ENCODE measurements around the gene METTL1. TPM values are rescaled to one million over a fixed set of nuclear protein-coding genes. Genes with fewer than 3 reads are reported as not detected.

METTL1 gene
- total RNA-seq, 2 donors from 2014 or later, result 26.1 to 28.7 TPM

- H3K4me3 Mint-ChIP-seq, result no peak overlapping the region
- WGBS, 2 experiments (ENCODE audit: insufficient coverage in 1 of 2, insufficient read length in 1 of 2), result 86 to 92% methylated on average over 2 of the region's 2 CpGs
- no peak overlapping the region for H3K27ac Mint-ChIP-seq
- no peaks in the 10 kb centered on the region for H3K9me3 Mint-ChIP-seq
- peaks cover 6% of the 10 kb centered on the region for H3K36me3 ChIP-seq (ENCODE audit: control insufficient read depth, insufficient read depth, low read length)
- peaks cover 90% of the 10 kb centered on the region for H3K27me3 Mint-ChIP-seq (ENCODE audit: insufficient read depth)
- H3K36me3 Mint-ChIP-seq (ENCODE audit: low read depth), result peaks cover 8% of the 10 kb centered on the region
- H3K4me1 ChIP-seq (ENCODE audit: control insufficient read depth, insufficient read depth, low read length), result peaks cover 6% of the 10 kb centered on the region
- no peaks in the 10 kb centered on the region for H3K9me3 ChIP-seq (ENCODE audit: control insufficient read depth, low read length)
- peaks cover 13% of the 10 kb centered on the region for H3K4me1 Mint-ChIP-seq
- H3K9ac ChIP-seq (ENCODE audit: extremely low read depth, low read length, poor library complexity, severe bottlenecking), result no peak overlapping the region
- TF ChIP-seq CTCF (conservative IDR thresholded peaks at IDR 0.05), result no peak
- H3K27me3 ChIP-seq (ENCODE audit: control insufficient read depth, insufficient read depth, low read length, poor library complexity, severe bottlenecking), result peaks cover 81% of the 10 kb centered on the region
- no peak overlapping the region for H3K4me3 ChIP-seq (ENCODE audit: low read length)
- DNase-seq, result no peak
- H3K27ac ChIP-seq (ENCODE audit: low read depth, low read length), result no peak overlapping the region
These were observed 9.4 kb downstream of the METTL1 start for GRCh38 chr12:57762463-57762862.

- 83 to 88% methylated on average over 3 to 4 of the region's 4 CpGs for WGBS, 2 experiments (ENCODE audit: insufficient coverage in 1 of 2, insufficient read length in 1 of 2)
- H3K4me1 ChIP-seq (ENCODE audit: control insufficient read depth, insufficient read depth, low read length), result peaks cover 4% of the 10 kb centered on the region
- H3K36me3 ChIP-seq (ENCODE audit: control insufficient read depth, insufficient read depth, low read length), result peaks cover 7% of the 10 kb centered on the region
- no peak overlapping the region for H3K4me3 ChIP-seq (ENCODE audit: low read length)
- no peak for TF ChIP-seq CTCF (conservative IDR thresholded peaks at IDR 0.05)
- H3K27me3 ChIP-seq (ENCODE audit: control insufficient read depth, insufficient read depth, low read length, poor library complexity, severe bottlenecking), result peaks cover 83% of the 10 kb centered on the region
- no peak overlapping the region for H3K4me3 Mint-ChIP-seq
- no peaks in the 10 kb centered on the region for H3K9me3 Mint-ChIP-seq
- peaks cover 12% of the 10 kb centered on the region for H3K36me3 Mint-ChIP-seq (ENCODE audit: low read depth)
- no peak overlapping the region for H3K9ac ChIP-seq (ENCODE audit: extremely low read depth, low read length, poor library complexity, severe bottlenecking)
- H3K4me1 Mint-ChIP-seq, result peaks cover 10% of the 10 kb centered on the region
- DNase-seq, result no peak
- H3K27me3 Mint-ChIP-seq (ENCODE audit: insufficient read depth), result peaks cover 89% of the 10 kb centered on the region
- no peaks in the 10 kb centered on the region for H3K9me3 ChIP-seq (ENCODE audit: control insufficient read depth, low read length)
- H3K27ac ChIP-seq (ENCODE audit: low read depth, low read length), result no peak overlapping the region
- H3K27ac Mint-ChIP-seq, result no peak overlapping the region
These were observed 10.4 kb downstream of the METTL1 start for GRCh38 chr12:57761391-57761998.

GRCh38 chr12:57760347-57760982 lies 11.4 kb downstream of the METTL1 start:
- Histone ChIP-seq H3K4me3 (ENCODE audit: low read length) (no peak overlapping the region), H3K4me1 (ENCODE audit: control insufficient read depth, insufficient read depth, low read length) (no peaks in the 10 kb centered on the region), H3K9ac (ENCODE audit: extremely low read depth, low read length, poor library complexity, severe bottlenecking) (no peak overlapping the region), H3K27me3 (ENCODE audit: control insufficient read depth, insufficient read depth, low read length, poor library complexity, severe bottlenecking) (peaks cover 81% of the 10 kb centered on the region), H3K9me3 (ENCODE audit: control insufficient read depth, low read length) (no peaks in the 10 kb centered on the region), H3K27ac (ENCODE audit: low read depth, low read length) (no peak overlapping the region), H3K36me3 (ENCODE audit: control insufficient read depth, insufficient read depth, low read length) (peaks cover 7% of the 10 kb centered on the region)
- no peak overlapping the region for H3K4me3 Mint-ChIP-seq
- no peak overlapping the region for H3K27ac Mint-ChIP-seq
- peak; percentile 92 for DNase-seq
- no peak for TF ChIP-seq CTCF (conservative IDR thresholded peaks at IDR 0.05)
- WGBS, 2 experiments (ENCODE audit: insufficient coverage in 1 of 2, insufficient read length in 1 of 2), result 69 to 88% methylated on average over 1 to 3 of the region's 3 CpGs
- H3K4me1 Mint-ChIP-seq, result peaks cover 10% of the 10 kb centered on the region
- H3K27me3 Mint-ChIP-seq (ENCODE audit: insufficient read depth), result peaks cover 87% of the 10 kb centered on the region
- no peaks in the 10 kb centered on the region for H3K9me3 Mint-ChIP-seq
- peaks cover 12% of the 10 kb centered on the region for H3K36me3 Mint-ChIP-seq (ENCODE audit: low read depth)
